ENCODE measurements around the gene SRBD1. TPM values are rescaled to one million over a fixed set of nuclear protein-coding genes. Genes with fewer than 3 reads are reported as not detected.

The SRBD1 gene
- total RNA-seq, 1 experiment from 2014 or later: 20.6 TPM

DNA sequence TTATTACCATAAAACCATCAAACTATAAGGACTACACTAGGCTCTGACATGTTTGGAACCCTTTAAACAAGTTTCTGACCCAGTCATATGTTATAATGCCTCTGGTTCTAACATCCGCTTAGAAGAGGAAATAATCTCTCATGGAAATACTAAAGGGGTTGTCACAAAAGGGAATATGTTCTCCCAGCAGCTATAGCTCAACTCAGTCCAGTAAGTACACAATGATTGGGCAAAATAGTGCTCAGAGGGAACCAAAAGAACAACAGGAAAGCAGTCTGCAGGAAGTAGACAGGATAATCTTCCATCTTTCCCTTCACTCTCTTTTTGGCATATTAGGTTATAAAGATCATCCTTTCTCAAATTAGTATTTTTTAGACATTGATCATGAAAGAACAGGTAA is 4.3 kb downstream of the SRBD1 start:
- TF ChIP-seq ZNF274 (IDR thresholded peaks at IDR 0.05; ENCODE audit: low read depth, low read length): no peak
- TF ChIP-seq ZFX (IDR thresholded peaks at IDR 0.05): no peak
- no peak for TF ChIP-seq RAD21 (IDR thresholded peaks at IDR 0.05; ENCODE audit: low read depth)
- no peak for TF ChIP-seq JUND (IDR thresholded peaks at IDR 0.05)
- no peak for TF ChIP-seq MAX (IDR thresholded peaks at IDR 0.05)
- TF ChIP-seq CBX3 (IDR thresholded peaks at IDR 0.05; ENCODE audit: low read depth): no peak
- no peak for TF ChIP-seq ATF3 (IDR thresholded peaks at IDR 0.05)
- no peak for TF ChIP-seq SP1 (IDR thresholded peaks at IDR 0.05; ENCODE audit: low read depth)
- no peak for TF ChIP-seq EGR1 (IDR thresholded peaks at IDR 0.05; ENCODE audit: low read depth)
- TF ChIP-seq YY1 (IDR thresholded peaks at IDR 0.05; ENCODE audit: extremely low read depth, insufficient replicate concordance, low read depth, low read length): no peak
- no peak for TF ChIP-seq SRF (IDR thresholded peaks at IDR 0.05; ENCODE audit: low read depth)
- TF ChIP-seq POLR2AphosphoS5 (IDR thresholded peaks at IDR 0.05; ENCODE audit: low read depth, low read length): no peak
- TF ChIP-seq, protein P1, sequence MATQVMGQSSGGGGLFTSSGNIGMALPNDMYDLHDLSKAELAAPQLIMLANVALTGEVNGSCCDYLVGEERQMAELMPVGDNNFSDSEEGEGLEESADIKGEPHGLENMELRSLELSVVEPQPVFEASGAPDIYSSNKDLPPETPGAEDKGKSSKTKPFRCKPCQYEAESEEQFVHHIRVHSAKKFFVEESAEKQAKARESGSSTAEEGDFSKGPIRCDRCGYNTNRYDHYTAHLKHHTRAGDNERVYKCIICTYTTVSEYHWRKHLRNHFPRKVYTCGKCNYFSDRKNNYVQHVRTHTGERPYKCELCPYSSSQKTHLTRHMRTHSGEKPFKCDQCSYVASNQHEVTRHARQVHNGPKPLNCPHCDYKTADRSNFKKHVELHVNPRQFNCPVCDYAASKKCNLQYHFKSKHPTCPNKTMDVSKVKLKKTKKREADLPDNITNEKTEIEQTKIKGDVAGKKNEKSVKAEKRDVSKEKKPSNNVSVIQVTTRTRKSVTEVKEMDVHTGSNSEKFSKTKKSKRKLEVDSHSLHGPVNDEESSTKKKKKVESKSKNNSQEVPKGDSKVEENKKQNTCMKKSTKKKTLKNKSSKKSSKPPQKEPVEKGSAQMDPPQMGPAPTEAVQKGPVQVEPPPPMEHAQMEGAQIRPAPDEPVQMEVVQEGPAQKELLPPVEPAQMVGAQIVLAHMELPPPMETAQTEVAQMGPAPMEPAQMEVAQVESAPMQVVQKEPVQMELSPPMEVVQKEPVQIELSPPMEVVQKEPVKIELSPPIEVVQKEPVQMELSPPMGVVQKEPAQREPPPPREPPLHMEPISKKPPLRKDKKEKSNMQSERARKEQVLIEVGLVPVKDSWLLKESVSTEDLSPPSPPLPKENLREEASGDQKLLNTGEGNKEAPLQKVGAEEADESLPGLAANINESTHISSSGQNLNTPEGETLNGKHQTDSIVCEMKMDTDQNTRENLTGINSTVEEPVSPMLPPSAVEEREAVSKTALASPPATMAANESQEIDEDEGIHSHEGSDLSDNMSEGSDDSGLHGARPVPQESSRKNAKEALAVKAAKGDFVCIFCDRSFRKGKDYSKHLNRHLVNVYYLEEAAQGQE (IDR thresholded peaks at IDR 0.05; ENCODE audit: low read depth): no peak
- no peak for TF ChIP-seq ELF1 (IDR thresholded peaks at IDR 0.05; ENCODE audit: borderline replicate concordance, low read depth)
- no peak for TF ChIP-seq EZH2phosphoT487 (IDR thresholded peaks at IDR 0.05; ENCODE audit: borderline replicate concordance)
- no peak for TF ChIP-seq ZBTB33 (IDR thresholded peaks at IDR 0.05; ENCODE audit: extremely low read depth, insufficient replicate concordance, low read length)
- no peak for TF ChIP-seq FOSL1 (IDR thresholded peaks at IDR 0.05; ENCODE audit: low read depth)
- no peak for TF ChIP-seq EZH2 (IDR thresholded peaks at IDR 0.05)
- no peak for TF ChIP-seq CEBPB (IDR thresholded peaks at IDR 0.05; ENCODE audit: low read depth)
- TF ChIP-seq TCF7L2 (IDR thresholded peaks at IDR 0.05; ENCODE audit: borderline replicate concordance, extremely low read depth, insufficient read depth, insufficient read length): no peak
- RAD21 ChIA-PET (ENCODE audit: low non-redundant PET in 1 of 2, low total read pairs in 2 of 2, uncharacterized antibody in 2 of 2, unreplicated experiment in 2 of 2): no interaction called here
- H3K4me2 ChIP-seq (ENCODE audit: low read length): peak overlapping the region; percentile 4; the same call in 1 of the 2 replicates
- H3K4me3 ChIP-seq (replicated peaks in 1 of 2; ENCODE audit: low read depth in 1 of 2, low read length in 2 of 2): no peak overlapping the region
- DNase-seq (ENCODE audit: low read depth, low spot score) (no peak), ATAC-seq (no peak)
- peaks cover 59% of the 10 kb centered on the region for H3K79me2 ChIP-seq (ENCODE audit: insufficient read depth, low read length)
- H3K9me3 ChIP-seq (ENCODE audit: control insufficient read depth in 1 of 2, insufficient read depth in 1 of 2, low read depth in 1 of 2, low read length in 2 of 2): no peaks in the 10 kb centered on the region
- BruUV-seq (replicated peaks): no TSS peak
- no peak overlapping the region for H2AFZ ChIP-seq (ENCODE audit: low read depth, low read length, poor library complexity, severe bottlenecking)
- no peaks in the 10 kb centered on the region for H3K9me2 ChIP-seq (ENCODE audit: insufficient read depth)
- intact Hi-C loops (cut with micrococcal nuclease): no loop called here
- H3K27ac ChIP-seq (ENCODE audit: low read depth, low read length): no peak overlapping the region
- no peak overlapping the region for H3K9ac ChIP-seq (ENCODE audit: low read length)
- H3K36me3 ChIP-seq (ENCODE audit: control insufficient read depth in 1 of 2, insufficient read depth in 2 of 2, low read length in 2 of 2): peaks cover 8 to 9% of the 10 kb centered on the region in 2 experiments; a peak in 2 of 4 replicates
- POLR2A ChIA-PET: no interaction called here
- no peaks in the 10 kb centered on the region for H3K27me3 ChIP-seq (ENCODE audit: insufficient read depth, low read length)
- CTCF ChIA-PET: interaction anchor here (0.9 to 2.4 kb wide), 5 partner anchors 9 to 330 kb away, joined by 3 to 11 read pairs (median 4); no protein-coding TSS in a partner anchor
- H3K4me1 ChIP-seq (ENCODE audit: control insufficient read depth in 1 of 2, insufficient read depth in 2 of 2, low read length in 2 of 2): peaks cover 5 to 25% of the 10 kb centered on the region in 2 experiments
- H4K20me1 ChIP-seq (ENCODE audit: insufficient read depth): no peaks in the 10 kb centered on the region

All from HCT116 (cell line).